DMS79 (cell line): ENCODE results near the gene POLR2J.
A peak's percentile ranks its signal among the peaks of the same experiment; 100 is the strongest.
"Not testable (repeated sequence)": the region's sequence is repeated elsewhere in the genome, so short reads cannot be mapped to it uniquely, and the experiment has no call there.

Experiments
- DNase-seq: peaks from one replicate; lab custom pipeline; 2025; lab: John Stamatoyannopoulos, UW

Gene POLR2J

GRCh38 chr7:102466097-102466496 lies 12.6 kb downstream of the POLR2J start:
- DNase-seq: no peak

GRCh38 chr7:102464577-102465280 lies 14.0 kb downstream of the POLR2J start, which contains the start of the genes ALKBH4 and LRWD1:
Gene ALKBH4 (minus strand): TSS chr7:102464863. CDS start chr7:102464836, 27 bp downstream.
Gene LRWD1 (plus strand): TSS chr7:102464984. CDS start chr7:102465081, 97 bp downstream.
- DNase-seq: peak; percentile 43

GRCh38 chr7:102463841-102464576 lies 14.7 kb downstream of the POLR2J start:
- no peak for DNase-seq

- DNase-seq: no peak
Observed at GRCh38 chr7:102460467-102460866, 18.3 kb downstream of the POLR2J start.

GRCh38 chr7:102459221-102459844 lies 19.4 kb downstream of the POLR2J start:
- no peak for DNase-seq

GRCh38 chr7:102457352-102457924 lies 21.3 kb downstream of the POLR2J start:
- no peak for DNase-seq

- no peak for DNase-seq
Observed at GRCh38 chr7:102456327-102456726, 22.4 kb downstream of the POLR2J start.

- no peak for DNase-seq
Observed at GRCh38 chr7:102455596-102455995, 23.1 kb downstream of the POLR2J start.

- DNase-seq: not testable (repeated sequence)
Observed at GRCh38 chr7:102454932-102455331, 23.8 kb downstream of the POLR2J start.

GRCh38 chr7:102454468-102454867 lies 24.3 kb downstream of the POLR2J start:
- DNase-seq: no peak

- no peak for DNase-seq
Observed at GRCh38 chr7:102453319-102453718, 25.4 kb downstream of the POLR2J start.

- no peak for DNase-seq
Observed at GRCh38 chr7:102452451-102452850, 26.3 kb downstream of the POLR2J start.

GRCh38 chr7:102451371-102452054 lies 27.2 kb downstream of the POLR2J start:
- peak; percentile 39 for DNase-seq

GRCh38 chr7:102450242-102450641 lies 28.5 kb downstream of the POLR2J start:
- DNase-seq: no peak

GRCh38 chr7:102449136-102449535 lies 29.6 kb downstream of the POLR2J start:
- DNase-seq: no peak

- DNase-seq: no peak
Observed at GRCh38 chr7:102447311-102447710, 31.4 kb downstream of the POLR2J start.

- no peak for DNase-seq
Observed at GRCh38 chr7:102446387-102447156, 32.1 kb downstream of the POLR2J start.

GRCh38 chr7:102445674-102446071 lies 33.0 kb downstream of the POLR2J start:
- no peak for DNase-seq

GRCh38 chr7:102444961-102445673 lies 33.6 kb downstream of the POLR2J start:
- no peak for DNase-seq
